ENCODE measurements around the gene IFNAR1. TPM values are rescaled to one million over a fixed set of nuclear protein-coding genes. Genes with fewer than 3 reads are reported as not detected.

Gene IFNAR1
- polyA plus RNA-seq, 3 donors = 16.8 to 95.3 (median 56.2) TPM

GRCh38 chr21:33292724-33293123 lies 32.0 kb upstream of the IFNAR1 start:
- peak overlapping the region in 3 of 7 donors; percentile 41 to 69 (median 54) for H3K27ac Mint-ChIP-seq
- no peaks in the 10 kb centered on the region for H3K9me3 Mint-ChIP-seq
- H3K9me3 ChIP-seq (replicated peaks in 1 of 2; ENCODE audit: control insufficient read depth in 1 of 2, insufficient read depth in 1 of 2, low read length in 2 of 2) = no peaks in the 10 kb centered on the region
- peaks cover 30% of the 10 kb centered on the region for H4K20me1 ChIP-seq (ENCODE audit: insufficient read depth, low read length)
- no peak overlapping the region for H3K9ac ChIP-seq (ENCODE audit: insufficient read depth, low read length, poor library complexity, severe bottlenecking)
- H3K36me3 Mint-ChIP-seq = peaks cover 81 to 98% of the 10 kb centered on the region in 2 donors
- H3K27me3 ChIP-seq (ENCODE audit: control insufficient read depth in 2 of 2, insufficient read depth in 2 of 2, low read length in 2 of 2) = no peaks in the 10 kb centered on the region
- H3K4me1 ChIP-seq (ENCODE audit: control insufficient read depth in 1 of 2, insufficient read depth in 2 of 2, low read length in 2 of 2) = peaks cover 0 to 8% of the 10 kb centered on the region in 2 donors
- WGBS (ENCODE audit: insufficient coverage) = 100% methylated on average over 3 of the region's 5 CpGs
- peaks cover 7% of the 10 kb centered on the region for H3K79me2 ChIP-seq (ENCODE audit: insufficient read depth, low read length)
- DNase-seq = no peak
- no peak overlapping the region for H2AFZ ChIP-seq (ENCODE audit: insufficient read depth, low read depth, low read length, poor library complexity, severe bottlenecking)
- intact Hi-C loops (cut with micrococcal nuclease) = no loop called here
- no peak overlapping the region for H3K4me3 Mint-ChIP-seq
- H3K36me3 ChIP-seq (replicated peaks in 1 of 2; ENCODE audit: control insufficient read depth in 1 of 2, insufficient read depth in 2 of 2, low read length in 2 of 2) = peaks cover 86 to 92% of the 10 kb centered on the region in 2 donors
- peaks cover 5% of the 10 kb centered on the region for H3K4me1 Mint-ChIP-seq
- no peak for TF ChIP-seq CTCF (IDR thresholded peaks at IDR 0.05)
- H3K27me3 Mint-ChIP-seq (ENCODE audit: low read depth in 3 of 3) = peaks cover 0 to 1% (median 0%) of the 10 kb centered on the region in 3 donors
- no peak overlapping the region for H3K4me2 ChIP-seq (replicated peaks; ENCODE audit: extremely low read depth, low read length, poor library complexity, severe bottlenecking)
- H3K27ac ChIP-seq (ENCODE audit: low read depth in 1 of 2, low read length in 2 of 2) = no peak overlapping the region
- no peak overlapping the region for H3K4me3 ChIP-seq (replicated peaks in 1 of 3; ENCODE audit: low read depth in 2 of 3, low read length in 3 of 3)

GRCh38 chr21:33293136-33293535 lies 31.6 kb upstream of the IFNAR1 start:
- intact Hi-C loops (cut with micrococcal nuclease) = no loop called here
- Histone ChIP-seq H3K27me3 (ENCODE audit: control insufficient read depth in 2 of 2, insufficient read depth in 2 of 2, low read length in 2 of 2) (no peaks in the 10 kb centered on the region), H3K4me3 (replicated peaks in 1 of 3; ENCODE audit: low read depth in 2 of 3, low read length in 3 of 3) (no peak overlapping the region), H2AFZ (ENCODE audit: insufficient read depth, low read depth, low read length, poor library complexity, severe bottlenecking) (no peak overlapping the region), H3K79me2 (ENCODE audit: insufficient read depth, low read length) (peaks cover 7% of the 10 kb centered on the region), H3K4me2 (replicated peaks; ENCODE audit: extremely low read depth, low read length, poor library complexity, severe bottlenecking) (no peak overlapping the region), H3K9me3 (replicated peaks in 1 of 2; ENCODE audit: control insufficient read depth in 1 of 2, insufficient read depth in 1 of 2, low read length in 2 of 2) (no peaks in the 10 kb centered on the region), H3K27ac (ENCODE audit: low read depth in 1 of 2, low read length in 2 of 2) (no peak overlapping the region), H4K20me1 (ENCODE audit: insufficient read depth, low read length) (peaks cover 30% of the 10 kb centered on the region), H3K36me3 (replicated peaks in 1 of 2; ENCODE audit: control insufficient read depth in 1 of 2, insufficient read depth in 2 of 2, low read length in 2 of 2) (peaks cover 84 to 91% of the 10 kb centered on the region in 2 donors), H3K4me1 (ENCODE audit: control insufficient read depth in 1 of 2, insufficient read depth in 2 of 2, low read length in 2 of 2) (peaks cover 4 to 12% of the 10 kb centered on the region in 2 donors), H3K9ac (ENCODE audit: insufficient read depth, low read length, poor library complexity, severe bottlenecking) (no peak overlapping the region)
- no peak for TF ChIP-seq CTCF (IDR thresholded peaks at IDR 0.05)
- Mint-ChIP-seq H3K4me1 (peaks cover 9% of the 10 kb centered on the region), H3K27ac (peak overlapping the region in 2 of 7 donors; percentile 26 to 49), H3K36me3 (peaks cover 80 to 98% of the 10 kb centered on the region in 2 donors), H3K9me3 (no peaks in the 10 kb centered on the region), H3K27me3 (ENCODE audit: low read depth in 3 of 3) (peaks cover 0 to 2% (median 0%) of the 10 kb centered on the region in 3 donors), H3K4me3 (no peak overlapping the region)
- DNase-seq = no peak
- 98% methylated on average over 7 of the region's 7 CpGs for WGBS (ENCODE audit: insufficient coverage)
